ENCODE data around the gene ZNF784.

Gene ZNF784

DNA sequence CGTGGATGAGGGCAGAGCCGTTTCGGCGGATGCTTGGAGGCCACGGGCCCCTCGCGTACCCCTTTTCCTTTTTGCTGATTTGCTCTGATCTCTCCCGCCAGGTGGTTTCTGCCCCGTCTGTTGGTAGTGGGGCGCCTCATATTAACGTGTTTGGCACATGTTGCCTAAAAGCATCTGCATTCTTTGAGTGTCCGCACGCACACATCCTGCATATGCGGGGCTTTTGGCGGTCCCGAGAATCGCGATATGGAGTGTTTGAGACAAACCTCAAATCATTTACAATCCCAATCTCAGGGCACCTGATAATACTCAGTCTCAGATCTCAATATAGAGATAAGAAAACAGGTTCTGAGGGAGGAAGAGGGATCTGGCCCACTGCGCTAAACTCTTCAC, 31.3 kb upstream of the ZNF784 start:
- DNase-seq: no peak

DNA sequence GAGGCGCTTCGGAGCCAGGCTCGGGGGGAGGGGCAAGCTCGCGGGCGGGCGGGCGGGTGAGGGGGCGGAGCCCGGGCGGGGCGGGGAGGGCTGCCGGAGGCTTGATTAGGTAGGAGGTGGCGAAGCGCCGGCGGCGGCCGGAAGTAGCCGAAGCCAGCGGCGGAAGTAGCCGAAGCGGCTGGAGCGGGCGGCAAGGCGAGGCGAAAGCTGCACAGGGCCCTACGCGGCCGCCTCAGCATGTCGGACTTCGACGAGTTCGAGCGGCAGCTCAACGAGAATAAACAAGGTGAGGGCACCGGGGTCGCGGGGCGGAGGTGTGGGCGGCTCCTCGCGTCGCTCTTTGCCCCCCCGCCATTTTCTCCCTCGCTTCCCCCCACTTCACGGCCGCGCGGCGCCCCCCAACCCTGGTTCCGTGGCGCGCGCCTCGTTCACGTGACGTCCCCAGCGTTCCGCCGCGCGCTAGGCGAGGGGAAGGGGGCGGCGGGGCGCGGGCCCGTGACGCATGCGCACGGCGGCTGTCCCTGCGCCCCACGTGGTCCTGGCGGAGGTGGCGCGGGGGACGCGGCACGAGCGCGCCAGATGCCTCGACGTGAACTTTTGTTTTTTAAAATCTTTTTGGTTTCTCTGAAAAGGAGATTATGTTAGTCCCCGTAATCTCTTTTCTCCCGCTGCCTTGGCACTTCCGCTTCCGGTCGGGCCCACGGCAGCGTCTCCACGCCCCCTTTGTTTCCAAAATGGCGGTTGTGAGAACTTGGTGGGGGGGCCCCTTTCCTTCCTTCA, 30.7 kb upstream of the ZNF784 start, which contains the start of gene U2AF2:
Gene U2AF2, plus strand, starts transcription at position 168 of the 780 bp plus-strand sequence. Its CDS starts 70 bp downstream, at position 238.
- DNase-seq: peak; percentile 66 to 91

DNA sequence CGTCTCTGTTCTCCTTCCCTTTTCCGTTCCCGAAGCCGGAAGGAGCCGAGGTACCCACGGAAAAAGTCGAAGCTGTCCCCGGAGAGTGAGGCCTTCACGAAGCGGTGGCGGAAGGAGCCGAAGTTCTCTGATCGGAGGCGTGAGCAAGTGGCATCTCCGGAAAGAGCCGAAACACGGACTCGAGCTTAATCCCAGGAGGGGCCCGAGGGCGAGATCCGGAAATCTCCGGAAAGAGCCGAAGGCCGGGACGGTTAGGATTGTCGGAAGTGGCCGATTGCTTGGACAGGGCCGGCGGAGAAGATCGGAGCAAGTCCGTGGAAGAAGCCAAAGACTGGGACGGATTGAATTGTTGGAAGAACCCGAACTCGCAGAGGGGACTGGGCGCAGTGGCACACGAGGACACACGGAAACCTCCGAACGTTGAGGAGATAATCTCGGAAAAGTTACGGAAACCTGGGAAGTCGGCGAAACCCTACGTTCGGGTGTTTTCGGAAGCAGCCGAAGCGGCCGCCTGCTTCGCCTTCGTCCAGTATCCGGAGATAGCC, 30.0 kb upstream of the ZNF784 start:
- peak; percentile 98 for DNase-seq

DNA sequence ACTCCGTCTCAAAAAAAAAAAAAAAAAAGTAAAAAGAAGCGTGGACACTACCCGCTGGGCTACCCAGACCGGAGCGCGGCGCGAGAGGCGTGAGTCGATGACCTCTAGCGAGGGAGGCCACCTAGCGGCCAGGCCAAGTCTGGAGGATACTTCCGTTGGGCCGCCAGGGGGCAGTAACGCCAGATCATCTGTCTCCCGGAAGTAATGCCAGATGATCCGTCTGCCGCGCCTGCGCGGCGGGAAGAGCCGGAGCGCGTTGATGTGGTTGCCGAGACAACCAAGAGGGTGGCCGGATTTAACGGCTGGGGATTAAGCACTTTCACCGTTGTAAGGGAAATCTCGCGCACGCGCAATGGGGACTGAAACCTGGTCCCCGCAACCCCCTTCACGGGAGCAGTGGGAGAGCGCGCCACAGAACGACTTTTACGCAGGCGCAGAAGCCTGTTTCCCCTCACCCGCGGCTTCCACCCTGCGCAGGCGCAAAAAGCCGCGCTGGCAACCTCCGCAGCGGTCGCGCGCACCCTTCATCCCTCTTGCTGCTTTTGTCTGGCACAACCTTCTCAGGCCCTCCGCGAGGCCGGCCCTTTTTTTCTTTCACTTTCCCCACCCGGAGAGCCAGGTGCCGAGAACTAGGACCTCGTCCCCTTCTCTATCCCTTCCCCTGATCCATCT, 29.4 kb upstream of the ZNF784 start:
- peak; percentile 98 to 99 for DNase-seq

DNA sequence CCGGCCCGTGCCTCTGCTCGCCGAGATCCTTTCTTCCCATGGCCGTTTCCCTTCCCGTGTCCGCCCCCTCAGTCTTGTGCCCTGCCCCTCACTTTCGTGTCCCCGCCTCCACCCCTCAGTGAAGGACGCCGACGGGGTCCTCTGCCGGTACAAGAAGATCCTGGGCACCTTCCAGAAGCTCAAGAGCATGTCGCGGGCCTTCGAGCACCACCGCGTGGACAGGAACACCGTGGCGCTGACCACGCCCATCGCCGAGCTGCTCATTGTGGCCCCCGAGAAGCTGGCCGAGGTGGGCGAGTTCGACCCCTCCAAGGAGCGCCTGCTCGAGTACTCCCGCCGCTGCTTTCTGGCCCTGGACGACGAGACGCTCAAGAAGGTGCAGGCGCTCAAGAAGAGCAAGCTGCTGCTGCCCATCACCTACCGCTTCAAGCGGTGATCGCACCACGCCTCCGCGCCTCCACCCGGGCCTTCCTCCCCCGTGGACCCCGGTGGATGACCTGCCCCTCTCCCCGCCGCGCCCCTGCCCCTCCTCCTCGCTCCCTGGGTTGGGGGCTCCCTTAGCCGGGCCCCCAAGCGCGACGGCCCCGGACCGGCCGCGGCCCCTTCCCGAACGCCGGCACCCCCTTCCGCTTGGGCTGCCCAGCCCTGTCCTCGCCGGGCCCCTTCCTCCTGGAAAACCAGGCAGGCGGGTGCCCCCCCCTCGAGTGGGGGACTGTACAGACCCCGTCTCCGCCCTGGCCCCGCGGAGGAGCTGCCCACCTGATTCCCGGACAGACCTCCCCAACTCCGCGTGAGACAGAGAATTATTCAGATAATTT, 28.2 kb upstream of the ZNF784 start:
- no peak for DNase-seq

DNA sequence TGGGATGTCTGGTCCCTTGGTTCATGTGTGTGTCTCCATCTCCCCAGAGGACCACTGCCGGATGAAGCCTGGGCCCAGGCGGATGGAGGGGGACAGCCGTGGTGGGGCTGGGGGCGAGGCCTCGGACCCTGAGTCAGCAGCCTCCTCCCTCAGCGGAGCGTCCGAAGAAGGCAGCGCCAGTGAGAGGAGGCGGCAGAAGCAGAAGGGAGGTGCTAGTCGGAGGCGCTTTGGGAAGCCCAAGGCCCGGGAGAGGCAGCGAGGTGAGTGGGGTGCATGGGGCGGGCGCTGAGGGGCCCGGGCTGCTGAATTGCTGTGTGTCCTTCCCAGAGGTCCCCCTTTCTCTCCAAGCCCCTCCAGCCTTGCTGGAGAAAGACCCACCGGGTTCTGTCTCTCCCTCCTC, 26.9 kb upstream of the ZNF784 start:
- DNase-seq: no peak

DNA sequence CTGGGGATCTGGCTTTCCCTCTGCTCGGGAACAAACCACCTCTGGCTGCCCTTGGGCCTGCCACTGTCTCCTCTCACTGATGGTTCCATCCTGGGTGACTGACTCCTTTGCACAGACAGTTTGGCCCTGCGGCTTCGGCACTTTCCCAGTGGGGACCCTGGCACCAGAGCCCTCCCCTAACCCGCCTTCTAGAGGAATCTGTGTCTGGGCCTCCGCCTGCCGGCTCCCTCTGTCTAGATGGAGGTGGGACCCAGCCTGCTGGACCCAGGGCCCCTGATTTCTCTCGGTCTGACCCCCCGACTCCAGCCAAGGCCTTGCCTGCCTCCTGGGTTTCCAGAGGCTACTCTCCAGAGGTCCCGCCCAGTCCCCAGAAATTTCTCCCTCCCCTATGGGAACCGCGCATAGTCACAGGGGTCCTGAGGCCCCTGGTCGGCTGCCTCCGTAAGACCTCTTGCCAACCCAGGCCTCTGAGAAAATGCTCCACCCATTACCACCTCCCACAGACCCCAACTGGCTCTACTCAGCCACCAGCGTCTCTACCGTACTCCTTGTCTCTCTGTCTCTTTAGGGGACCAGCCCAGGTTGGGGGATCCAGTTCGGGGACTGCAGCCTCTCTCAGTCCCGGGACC, 26.4 kb upstream of the ZNF784 start:
- DNase-seq: no peak

GRCh38 chr19:55650126-55650557, 25.8 kb upstream of the ZNF784 start:
- DNase-seq: no peak

DNA sequence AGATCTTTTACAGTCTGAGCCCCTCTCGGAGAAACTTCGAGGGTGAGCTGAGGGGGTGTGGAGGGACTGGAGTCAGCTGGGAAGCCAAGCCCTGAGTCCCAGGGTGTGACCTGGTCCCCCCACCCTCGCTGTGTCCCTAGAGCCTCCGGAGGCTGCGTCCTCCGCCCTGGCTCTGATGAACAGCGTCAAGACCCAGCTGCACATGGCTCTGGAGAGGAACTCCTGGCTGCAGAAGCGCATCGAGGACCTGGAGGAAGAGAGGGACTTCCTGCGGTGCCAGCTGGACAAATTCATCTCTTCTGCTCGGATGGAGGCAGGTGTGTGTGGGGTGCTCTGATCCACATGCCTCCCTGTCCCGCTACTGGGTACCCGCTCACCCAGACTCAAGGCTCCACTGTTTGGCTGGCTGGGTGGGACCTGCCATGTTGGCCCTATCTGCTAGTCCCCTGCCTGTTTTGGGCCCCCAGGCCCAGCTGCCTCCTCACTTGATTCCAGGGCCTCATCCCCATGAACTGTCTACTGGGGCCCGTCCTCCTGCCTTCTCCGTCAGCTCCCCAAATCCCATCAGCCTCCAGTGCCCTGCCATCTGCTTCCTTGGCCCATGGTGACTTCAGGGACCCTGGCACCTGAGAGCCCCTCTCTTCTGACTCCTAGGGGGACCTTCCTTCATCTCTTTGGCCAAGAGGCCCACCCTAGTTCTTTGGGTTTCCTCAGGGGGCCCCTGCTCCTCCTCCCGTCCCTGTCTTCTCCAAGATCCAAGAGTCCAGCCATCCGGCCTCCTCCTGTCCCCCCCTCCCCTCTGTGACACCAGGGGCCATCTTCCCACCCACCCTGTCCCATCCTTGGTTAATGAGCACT, 25.1 kb upstream of the ZNF784 start:
- no peak for DNase-seq

DNA sequence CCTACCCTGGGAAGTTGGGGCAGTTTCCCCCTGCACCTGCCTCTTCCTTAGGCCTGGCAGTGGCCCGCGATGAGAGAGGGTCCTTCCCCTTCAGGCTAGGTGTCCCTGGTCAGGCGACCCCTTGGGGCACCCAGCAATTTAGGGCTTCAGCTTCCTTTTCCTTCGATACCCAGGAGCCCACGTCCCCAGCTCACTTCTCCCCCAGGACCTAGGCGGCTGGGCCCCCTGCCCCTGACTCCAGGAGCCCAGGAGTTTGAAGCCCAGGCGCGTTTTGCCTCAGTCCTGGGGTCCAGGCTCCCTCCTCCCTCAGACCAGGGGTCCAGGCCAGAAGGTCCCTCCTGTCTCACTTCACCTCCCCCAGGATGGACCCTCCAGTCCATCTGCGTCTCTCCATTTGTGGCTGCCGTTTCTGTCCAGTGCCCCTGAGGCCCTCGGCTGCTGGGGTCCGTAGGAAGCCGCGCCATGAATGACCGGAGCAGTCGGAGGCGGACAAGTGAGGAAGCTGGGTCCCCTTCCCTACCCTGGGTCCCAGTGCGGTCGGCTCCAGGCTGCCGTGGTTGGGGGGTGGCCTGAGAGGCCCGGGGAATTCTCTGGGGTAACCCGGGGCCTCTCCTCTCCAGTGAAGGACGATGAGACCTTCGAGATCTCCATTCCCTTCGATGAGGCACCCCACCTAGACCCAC, 24.4 kb upstream of the ZNF784 start:
- DNase-seq: no peak

DNA sequence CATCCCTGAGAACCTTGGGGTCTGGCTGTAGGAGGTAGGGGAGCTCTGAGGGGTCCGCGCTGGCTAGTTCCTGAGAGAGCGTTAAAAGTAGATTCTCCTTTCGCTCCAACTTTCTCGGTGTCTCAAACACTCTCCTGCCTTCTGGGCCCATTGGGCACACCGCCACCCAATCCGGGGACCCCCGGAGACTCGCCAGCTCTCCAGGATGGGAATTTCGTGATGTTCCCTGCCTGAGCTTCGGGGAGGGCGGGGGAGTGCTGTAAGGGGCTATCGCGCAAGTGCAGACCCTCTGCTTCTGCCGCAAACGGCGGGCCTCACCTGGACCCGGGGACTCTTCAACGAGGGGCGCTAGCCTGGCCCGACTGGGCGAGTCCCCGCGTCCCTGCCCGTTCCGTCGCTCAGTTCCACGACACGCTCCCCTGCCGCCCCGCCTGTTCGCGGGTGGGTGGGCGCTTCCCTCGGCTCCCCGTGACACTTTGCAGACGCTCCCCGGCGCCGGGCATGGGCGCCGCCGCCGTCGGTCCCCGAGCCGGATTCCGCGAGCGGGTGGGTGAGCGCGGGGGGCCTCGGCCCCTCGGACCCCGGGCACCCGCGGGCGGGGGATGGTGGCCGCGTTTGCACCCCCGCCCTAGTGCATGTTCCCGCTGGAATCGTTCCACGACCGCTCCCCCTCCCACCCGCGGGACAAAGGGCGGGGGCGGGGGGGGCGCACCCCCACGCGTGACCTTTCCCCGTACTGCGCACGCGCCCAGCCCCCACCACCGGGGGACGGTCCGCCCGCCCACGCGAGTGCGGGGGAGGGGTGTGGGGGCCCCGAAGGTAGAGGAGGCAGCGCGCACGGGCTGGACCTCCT, 23.6 kb upstream of the ZNF784 start, which contains the start of gene CCDC106:
Gene CCDC106, plus strand, starts transcription at position 481 of the 853 bp plus-strand sequence. CDS start 835 bp downstream, outside the sequence.
- peak; percentile 42 to 55 for DNase-seq

GRCh38 chr19:55646889-55647731, 22.7 kb upstream of the ZNF784 start:
- DNase-seq: no peak

DNA sequence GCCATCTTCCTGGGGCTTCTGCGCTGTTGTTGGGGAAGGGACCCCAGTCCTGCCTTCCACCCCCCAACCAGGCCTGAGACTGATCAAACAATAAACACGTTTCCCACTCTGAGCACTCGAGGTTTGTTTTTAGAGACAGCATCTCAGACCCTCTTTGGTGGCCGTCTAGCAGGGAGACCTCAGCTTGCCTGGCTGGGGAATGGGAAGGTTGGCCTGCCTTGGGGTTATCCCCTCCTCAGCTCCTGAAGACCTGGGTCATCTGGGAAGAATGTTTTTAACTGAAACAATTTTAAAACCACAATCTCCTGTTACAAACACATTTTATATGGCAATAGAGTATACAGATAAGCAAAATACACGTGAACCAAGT, 21.1 kb upstream of the ZNF784 start:
- DNase-seq: no peak

DNA sequence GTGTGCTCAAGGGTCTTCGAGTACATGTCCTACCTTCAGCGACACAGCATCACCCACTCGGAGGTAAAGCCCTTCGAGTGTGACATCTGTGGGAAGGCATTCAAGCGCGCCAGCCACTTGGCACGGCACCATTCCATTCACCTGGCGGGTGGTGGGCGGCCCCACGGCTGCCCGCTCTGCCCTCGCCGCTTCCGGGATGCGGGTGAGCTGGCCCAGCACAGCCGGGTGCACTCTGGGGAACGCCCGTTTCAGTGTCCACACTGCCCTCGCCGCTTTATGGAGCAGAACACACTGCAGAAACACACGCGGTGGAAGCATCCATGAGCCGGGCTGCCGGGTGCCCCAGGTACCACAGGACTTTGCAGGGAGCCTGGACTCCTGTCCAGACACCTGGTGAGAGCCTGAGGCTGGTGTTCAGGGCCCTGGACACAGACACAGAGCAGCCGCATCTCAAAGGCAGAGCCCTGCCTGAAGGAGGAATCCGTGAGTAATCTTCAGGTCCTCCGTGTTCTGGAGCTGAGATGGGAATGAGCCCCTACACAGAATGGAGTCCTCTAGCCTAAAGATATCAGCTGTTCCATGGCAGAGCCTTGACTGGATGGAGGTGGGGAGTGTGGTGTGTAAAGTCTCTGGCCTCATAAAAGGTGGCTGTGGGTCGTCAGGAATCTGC, 20.6 kb upstream of the ZNF784 start:
- DNase-seq: no peak

- no peak for DNase-seq
These were observed 19.9 kb upstream of the ZNF784 start for GRCh38 chr19:55644191-55644833.

DNA sequence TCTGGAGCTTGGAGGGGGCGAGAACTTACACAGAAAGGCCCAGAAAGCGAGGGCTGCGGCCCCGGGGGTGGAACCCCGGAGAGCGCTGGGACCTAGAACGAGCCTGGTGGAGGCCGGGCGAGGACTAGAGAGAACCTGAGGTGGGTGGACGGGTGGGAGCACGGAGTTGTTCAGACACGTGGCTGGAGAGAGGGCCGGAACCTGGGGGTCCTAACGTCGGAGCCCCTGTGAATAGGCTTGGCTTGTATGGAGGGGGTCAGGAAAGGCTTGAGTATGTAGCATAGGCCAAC, 19.5 kb upstream of the ZNF784 start:
- no peak for DNase-seq

DNA sequence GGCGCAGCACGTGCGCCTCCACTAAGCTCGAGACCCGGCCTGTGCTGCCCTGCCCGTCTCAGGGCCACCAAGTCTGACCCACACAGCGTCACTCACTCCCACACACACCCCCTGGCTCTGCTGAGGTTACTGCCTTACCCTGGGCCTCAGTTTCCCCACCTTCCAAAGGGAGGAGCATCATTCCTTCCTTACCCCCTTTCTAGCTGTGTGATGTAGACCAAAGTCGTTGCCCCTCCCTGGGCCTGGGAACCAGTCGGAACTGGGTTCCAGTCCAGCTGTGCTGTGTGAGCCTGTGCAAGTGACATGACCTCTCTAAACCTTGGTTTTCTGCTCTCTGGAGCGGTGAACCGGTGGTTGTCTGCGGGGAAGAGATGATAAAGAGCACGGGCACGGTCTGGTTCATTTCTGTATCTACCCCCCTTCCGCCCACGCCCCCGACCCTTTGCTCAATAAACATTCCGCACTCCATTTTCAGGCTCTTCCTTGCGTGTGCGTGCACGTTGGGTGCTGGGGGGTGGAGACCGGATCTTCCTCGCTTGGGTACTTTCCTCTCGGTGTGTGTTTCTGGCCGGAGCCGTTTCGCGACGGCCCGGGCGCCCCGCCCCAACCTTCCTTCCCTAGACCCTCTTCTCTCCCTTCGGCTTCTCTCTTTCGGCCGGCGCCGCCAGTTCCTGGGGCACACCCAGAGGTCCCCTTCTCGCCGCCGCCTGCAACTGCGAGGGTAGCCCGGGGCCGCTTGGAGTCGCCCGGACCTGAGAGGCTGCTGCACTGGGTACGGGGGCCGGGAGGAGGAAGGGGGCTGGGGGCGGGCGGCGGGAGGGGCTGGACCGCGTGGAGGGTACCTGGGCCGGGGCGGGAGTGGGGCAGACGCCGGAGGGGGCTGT, 18.9 kb upstream of the ZNF784 start, which contains the start of gene ZNF581:
Gene ZNF581, plus strand, starts transcription at position 647 of the 884 bp plus-strand sequence. CDS start 923 bp downstream, outside the sequence.
- peak; percentile 20 to 51 for DNase-seq
